HL-60 (cell line): Measurements from ENCODE around the gene S100A13.

ENCODE experiments used
- DNase-seq, 2 experiments: peaks; one replicate each; pipeline ENCODE4 v3.0.0-alpha.2; 2010 to 2020; ENCODE audit warnings: low read depth in 1 of 2, low spot score in 1 of 2
- H3K27ac ChIP-seq: fragments of 250-450 bp; sonication (Bioruptor Pico); replicated peaks from 2 replicates; pipeline ENCODE4 v1.5.1; 2020; ENCODE audit warnings: mild to moderate bottlenecking, moderate library complexity
- H3K27me3 ChIP-seq: fragments of 250-450 bp; sonication (Bioruptor Pico); 2 replicates; pipeline ENCODE4 v1.5.1; 2021; ENCODE audit warnings: mild to moderate bottlenecking, moderate library complexity; ENCODE audit not compliant: insufficient read depth, poor library complexity, severe bottlenecking
- H3K4me3 ChIP-seq: replicated peaks from 2 replicates; pipeline ENCODE4 v1.5.1; 2011; ENCODE audit warnings: mild to moderate bottlenecking, control low read depth, low read length; ENCODE audit not compliant: insufficient read depth
- CTCF ChIP-seq: IDR thresholded peaks from one replicate; pipeline ENCODE4 v1.5.1; 2011; ENCODE audit warnings: low read length, control low read depth, inconsistent platforms; ENCODE audit not compliant: insufficient read depth
- GABPA ChIP-seq: IDR thresholded peaks from 2 replicates; pipeline ENCODE4 v1.6.1; 2012; ENCODE audit warnings: low read depth
- POLR2AphosphoS5 ChIP-seq: IDR thresholded peaks from 2 replicates; pipeline ENCODE4 v1.6.1; 2012; ENCODE audit warnings: low read depth
- SPI1 ChIP-seq: IDR thresholded peaks from 2 replicates; pipeline ENCODE4 v1.6.1; 2012; ENCODE audit warnings: low read depth, mild to moderate bottlenecking, borderline replicate concordance
- TF ChIP-seq, protein P1 (sequence below): IDR thresholded peaks from 2 replicates; pipeline ENCODE4 v1.6.1; 2012; ENCODE audit warnings: low read depth; ENCODE audit not compliant: insufficient replicate concordance

The S100A13 gene

GRCh38 chr1:153639280-153639679 lies 12.0 kb upstream of the S100A13 start:
- Histone ChIP-seq H3K4me3 (no peak overlapping the region), H3K27me3 (no peaks in the 10 kb centered on the region), H3K27ac (no peak overlapping the region)
- TF ChIP-seq SPI1 (no peak), CTCF (no peak), GABPA (no peak), POLR2AphosphoS5 (no peak)
- TF ChIP-seq, protein P1, sequence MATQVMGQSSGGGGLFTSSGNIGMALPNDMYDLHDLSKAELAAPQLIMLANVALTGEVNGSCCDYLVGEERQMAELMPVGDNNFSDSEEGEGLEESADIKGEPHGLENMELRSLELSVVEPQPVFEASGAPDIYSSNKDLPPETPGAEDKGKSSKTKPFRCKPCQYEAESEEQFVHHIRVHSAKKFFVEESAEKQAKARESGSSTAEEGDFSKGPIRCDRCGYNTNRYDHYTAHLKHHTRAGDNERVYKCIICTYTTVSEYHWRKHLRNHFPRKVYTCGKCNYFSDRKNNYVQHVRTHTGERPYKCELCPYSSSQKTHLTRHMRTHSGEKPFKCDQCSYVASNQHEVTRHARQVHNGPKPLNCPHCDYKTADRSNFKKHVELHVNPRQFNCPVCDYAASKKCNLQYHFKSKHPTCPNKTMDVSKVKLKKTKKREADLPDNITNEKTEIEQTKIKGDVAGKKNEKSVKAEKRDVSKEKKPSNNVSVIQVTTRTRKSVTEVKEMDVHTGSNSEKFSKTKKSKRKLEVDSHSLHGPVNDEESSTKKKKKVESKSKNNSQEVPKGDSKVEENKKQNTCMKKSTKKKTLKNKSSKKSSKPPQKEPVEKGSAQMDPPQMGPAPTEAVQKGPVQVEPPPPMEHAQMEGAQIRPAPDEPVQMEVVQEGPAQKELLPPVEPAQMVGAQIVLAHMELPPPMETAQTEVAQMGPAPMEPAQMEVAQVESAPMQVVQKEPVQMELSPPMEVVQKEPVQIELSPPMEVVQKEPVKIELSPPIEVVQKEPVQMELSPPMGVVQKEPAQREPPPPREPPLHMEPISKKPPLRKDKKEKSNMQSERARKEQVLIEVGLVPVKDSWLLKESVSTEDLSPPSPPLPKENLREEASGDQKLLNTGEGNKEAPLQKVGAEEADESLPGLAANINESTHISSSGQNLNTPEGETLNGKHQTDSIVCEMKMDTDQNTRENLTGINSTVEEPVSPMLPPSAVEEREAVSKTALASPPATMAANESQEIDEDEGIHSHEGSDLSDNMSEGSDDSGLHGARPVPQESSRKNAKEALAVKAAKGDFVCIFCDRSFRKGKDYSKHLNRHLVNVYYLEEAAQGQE = no peak
- no peak for DNase-seq

DNA sequence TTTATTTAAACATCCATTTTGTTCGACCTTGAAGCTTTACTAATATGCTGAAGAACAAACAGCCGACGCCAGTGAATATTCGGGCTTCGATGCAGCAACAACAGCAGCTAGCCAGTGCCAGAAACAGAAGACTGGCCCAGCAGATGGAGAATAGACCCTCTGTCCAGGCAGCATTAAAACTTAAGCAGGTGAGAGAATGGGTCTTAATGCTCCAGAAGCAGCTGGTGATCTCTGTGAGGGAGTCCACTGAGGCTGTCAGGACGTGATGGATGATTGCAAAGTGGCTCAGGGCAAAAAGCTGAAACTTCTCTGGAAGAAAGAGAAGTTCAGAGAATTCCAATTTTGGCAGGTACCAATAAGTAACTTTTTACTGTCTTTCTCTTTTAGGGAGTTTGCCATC lies 11.0 kb upstream of the S100A13 start:
- no peak for DNase-seq
- no peak overlapping the region for H3K27ac ChIP-seq
- no peaks in the 10 kb centered on the region for H3K27me3 ChIP-seq
- TF ChIP-seq POLR2AphosphoS5 (no peak), GABPA (no peak), CTCF (no peak), SPI1 (no peak)
- TF ChIP-seq, protein P1 = no peak
- no peak overlapping the region for H3K4me3 ChIP-seq

DNA sequence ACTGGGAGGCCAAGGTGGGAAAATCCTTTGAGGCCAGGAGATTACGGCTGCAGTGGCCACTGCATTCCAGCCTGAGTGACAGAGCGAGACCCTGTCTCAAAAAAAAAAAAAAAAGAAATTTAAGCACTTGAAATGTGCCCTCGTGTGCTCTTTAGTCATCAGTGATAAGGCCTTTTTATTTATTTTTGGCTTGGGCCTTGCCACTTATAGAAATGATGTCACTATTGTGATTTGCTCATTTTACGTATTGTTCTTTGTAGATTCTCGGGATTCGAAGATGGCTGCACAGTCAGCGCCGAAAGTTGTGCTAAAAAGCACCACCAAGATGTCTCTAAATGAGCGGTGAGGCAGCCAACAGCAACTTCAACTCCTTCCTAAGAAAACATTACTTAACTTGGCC lies 9.0 kb upstream of the S100A13 start:
- TF ChIP-seq SPI1 = no peak
- TF ChIP-seq POLR2AphosphoS5 = no peak
- TF ChIP-seq CTCF = no peak
- TF ChIP-seq, protein P1 = no peak
- TF ChIP-seq GABPA = no peak
- no peak overlapping the region for H3K27ac ChIP-seq

More for the DNA sequence above, 9.0 kb upstream of the S100A13 start:
- no peak overlapping the region for H3K4me3 ChIP-seq
- H3K27me3 ChIP-seq = no peaks in the 10 kb centered on the region
- DNase-seq = no peak
